Fibroblast of villous mesenchyme (primary cell): Measurements from ENCODE around the gene NUAK1. TPM values are rescaled to one million over a fixed set of nuclear protein-coding genes. Genes with fewer than 3 reads are reported as not detected.

Source experiments
- DNase-seq: peaks from one replicate; pipeline ENCODE4 v3.0.0-alpha.2; 2010; ENCODE audit warnings: low read depth
- H3K4me3 ChIP-seq: 2 replicates; pipeline ENCODE4 v1.5.1; 2011; ENCODE audit warnings: low read depth, mild to moderate bottlenecking, low read length
- CTCF ChIP-seq: IDR thresholded peaks from 2 replicates; pipeline ENCODE4 v1.5.1; 2012; ENCODE audit warnings: low read depth, mild to moderate bottlenecking, low read length; ENCODE audit not compliant: insufficient read depth
- total RNA-seq: library from RNA; depleted of rRNA; stranded (reverse); fragments of >200 nt; gene quantifications from 2 replicates; pipeline ENCODE4 v1.2.3, GENCODE V29; 2012

NUAK1 gene
- total RNA-seq, 1 donor = 84.6 TPM

- H3K4me3 ChIP-seq = no peak overlapping the region
- peak; percentile 14 for DNase-seq
- no peak for TF ChIP-seq CTCF
Observed at GRCh38 chr12:106085213-106085612, 53.5 kb downstream of the NUAK1 start.

GRCh38 chr12:106084759-106085158 is 54.0 kb downstream of the NUAK1 start:
- no peak for DNase-seq
- H3K4me3 ChIP-seq = no peak overlapping the region
- no peak for TF ChIP-seq CTCF

- H3K4me3 ChIP-seq = no peak overlapping the region
- TF ChIP-seq CTCF = no peak
- DNase-seq = peak; percentile 92
Observed at GRCh38 chr12:106084014-106084671, 54.6 kb downstream of the NUAK1 start.

- peak; percentile 69 for DNase-seq
- no peak for TF ChIP-seq CTCF
- no peak overlapping the region for H3K4me3 ChIP-seq
Observed at GRCh38 chr12:106082216-106083175, 56.3 kb downstream of the NUAK1 start.

- peak; percentile 63 for DNase-seq
- no peak for TF ChIP-seq CTCF
- no peak overlapping the region for H3K4me3 ChIP-seq
Observed at GRCh38 chr12:106081606-106082005, 57.1 kb downstream of the NUAK1 start.

GRCh38 chr12:106080791-106081170 is 58.0 kb downstream of the NUAK1 start:
- DNase-seq = no peak
- H3K4me3 ChIP-seq = no peak overlapping the region
- TF ChIP-seq CTCF = no peak
